Activated CD8-positive, alpha-beta T cell treated with anti-CD3 and anti-CD28 coated beads for 36 hours (primary cell): Measurements from ENCODE around the gene PARD3. TPM values are rescaled to one million over a fixed set of nuclear protein-coding genes. Genes with fewer than 3 reads are reported as not detected.

Source experiments
- ATAC-seq: fragments of 200-7000 bp; cut with Tn5 transposase; one replicate; pipeline ENCODE4 v1.10.0; 2021; ENCODE audit warnings: mild to moderate bottlenecking, moderate library complexity
- CTCF ChIA-PET: fragments of 350-600 bp; sonication (Branson Sonifier 250); formaldehyde crosslinking; loops from one replicate; lab custom pipeline; 2021; ENCODE audit warnings: antibody characterized with exemption; lab: Charles Lee
- POLR2A ChIA-PET: fragments of 350-600 bp; sonication (Branson Sonifier 250); formaldehyde crosslinking; loops from one replicate; lab custom pipeline; 2021; ENCODE audit warnings: antibody characterized with exemption; lab: Charles Lee
- DNase-seq: peaks from one replicate; pipeline ENCODE4 v3.0.0-alpha.2; 2020
- H3K27ac Mint-ChIP-seq: one replicate; pipeline ENCODE4 v1.8.0; 2021; ENCODE audit warnings: mild to moderate bottlenecking, mixed read lengths
- H3K27me3 Mint-ChIP-seq: one replicate; pipeline ENCODE4 v1.8.0; 2021; ENCODE audit warnings: mixed read lengths
- H3K36me3 Mint-ChIP-seq: one replicate; pipeline ENCODE4 v1.8.0; 2021; ENCODE audit warnings: low read depth, mixed read lengths
- H3K4me1 Mint-ChIP-seq: one replicate; pipeline ENCODE4 v1.8.0; 2021; ENCODE audit warnings: low read depth, mixed read lengths
- H3K4me3 Mint-ChIP-seq: one replicate; pipeline ENCODE4 v1.8.0; 2021; ENCODE audit warnings: mild to moderate bottlenecking, moderate library complexity, mixed read lengths
- H3K9me3 Mint-ChIP-seq: one replicate; pipeline ENCODE4 v1.8.0; 2021; ENCODE audit warnings: mixed read lengths
- intact Hi-C: fragments of 100-400 bp; cut with micrococcal nuclease; formaldehyde crosslinking; loops from one replicate; pipeline ENCODE4 v1.10.0; 2022
- total RNA-seq, 2 experiments: library from RNA; stranded (reverse); gene quantifications; one replicate each; pipeline ENCODE4 v1.2.3, GENCODE V29; 2021
- TF ChIP-seq, protein P1 (sequence below): fragments of 200-600 bp; IDR thresholded peaks from one replicate; pipeline ENCODE4 v1.8.0; 2022; ENCODE audit warnings: antibody characterized with exemption, mild to moderate bottlenecking

The PARD3 gene
- total RNA-seq, 2 experiments from 2014 or later = 1.6 to 2.0 TPM

DNA sequence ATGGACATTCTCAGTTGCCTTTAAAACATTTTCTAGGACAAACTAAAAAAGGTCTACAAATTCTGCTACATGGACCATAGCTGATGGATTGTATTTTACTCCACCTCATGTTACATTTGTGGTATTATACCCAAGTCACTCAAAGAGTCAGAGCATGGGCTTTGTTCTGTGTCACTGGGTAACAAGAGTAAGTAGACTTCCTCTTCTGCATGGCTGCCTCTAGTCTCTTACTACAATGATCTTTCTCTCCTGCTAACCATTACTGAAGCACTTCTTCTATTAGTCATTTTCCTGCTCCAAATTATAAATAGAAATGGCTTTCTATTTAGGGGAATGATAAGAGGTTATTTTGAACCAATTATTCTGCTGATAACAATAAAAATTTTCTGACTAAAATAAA lies 753.3 kb downstream of the PARD3 start:
- Mint-ChIP-seq H3K4me3 (no peak overlapping the region), H3K27ac (no peak overlapping the region), H3K4me1 (no peaks in the 10 kb centered on the region), H3K27me3 (no peaks in the 10 kb centered on the region), H3K36me3 (no peaks in the 10 kb centered on the region), H3K9me3 (peaks cover 2% of the 10 kb centered on the region)
- CTCF ChIA-PET = no interaction called here
- TF ChIP-seq, protein P1, sequence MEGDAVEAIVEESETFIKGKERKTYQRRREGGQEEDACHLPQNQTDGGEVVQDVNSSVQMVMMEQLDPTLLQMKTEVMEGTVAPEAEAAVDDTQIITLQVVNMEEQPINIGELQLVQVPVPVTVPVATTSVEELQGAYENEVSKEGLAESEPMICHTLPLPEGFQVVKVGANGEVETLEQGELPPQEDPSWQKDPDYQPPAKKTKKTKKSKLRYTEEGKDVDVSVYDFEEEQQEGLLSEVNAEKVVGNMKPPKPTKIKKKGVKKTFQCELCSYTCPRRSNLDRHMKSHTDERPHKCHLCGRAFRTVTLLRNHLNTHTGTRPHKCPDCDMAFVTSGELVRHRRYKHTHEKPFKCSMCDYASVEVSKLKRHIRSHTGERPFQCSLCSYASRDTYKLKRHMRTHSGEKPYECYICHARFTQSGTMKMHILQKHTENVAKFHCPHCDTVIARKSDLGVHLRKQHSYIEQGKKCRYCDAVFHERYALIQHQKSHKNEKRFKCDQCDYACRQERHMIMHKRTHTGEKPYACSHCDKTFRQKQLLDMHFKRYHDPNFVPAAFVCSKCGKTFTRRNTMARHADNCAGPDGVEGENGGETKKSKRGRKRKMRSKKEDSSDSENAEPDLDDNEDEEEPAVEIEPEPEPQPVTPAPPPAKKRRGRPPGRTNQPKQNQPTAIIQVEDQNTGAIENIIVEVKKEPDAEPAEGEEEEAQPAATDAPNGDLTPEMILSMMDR = no peak
- no peak for ATAC-seq
- intact Hi-C loops = no loop called here
- POLR2A ChIA-PET = no interaction called here
- DNase-seq = no peak
